Right lobe of liver (tissue), 4 donors: ENCODE results near the gene CACNB4.

Experiments used
- POLR2A ChIP-seq: fragments of 450-650 bp; IDR thresholded peaks from one replicate; pipeline ENCODE4 v1.6.1; 2017; ENCODE audit warnings: antibody characterized with exemption, mild to moderate bottlenecking
- TF ChIP-seq, protein P1 (sequence below), 4 donors: fragments of 200-600 bp in 3 of 4; fragments of 450-650 bp in 1 of 4; IDR thresholded peaks; one replicate each; pipeline versions ENCODE4 v1.5.1 to v1.8.0; 2016 to 2022; ENCODE audit warnings: antibody characterized with exemption in 4 of 4, mild to moderate bottlenecking in 2 of 4
- donor health status: DM: no; HTN: no; CAD: no.
- donor health status: DM: no; HTN: no; CAD: no.
- donor health status: DM: no; HTN: yes; CAD: no.

DNA sequence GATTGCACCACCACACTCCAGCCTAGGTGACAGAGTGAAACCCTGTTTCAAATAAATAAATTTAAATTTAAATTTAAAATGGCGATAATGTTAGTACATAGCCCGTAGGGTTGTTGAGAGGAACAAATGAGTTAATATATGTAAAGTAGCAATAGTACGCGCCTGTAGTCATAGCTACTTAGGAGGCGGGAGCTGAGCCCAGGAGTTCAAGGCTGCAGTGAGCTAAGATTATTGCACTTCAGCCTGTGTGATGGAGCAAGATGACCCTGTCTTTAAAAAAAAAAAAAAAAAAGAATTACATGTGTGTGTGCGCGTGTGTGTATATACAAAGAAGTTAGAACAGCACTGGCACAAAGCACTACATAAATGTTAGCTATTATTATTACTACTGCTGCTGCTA, 153.2 kb downstream of the CACNB4 start:
- TF ChIP-seq, protein P1, sequence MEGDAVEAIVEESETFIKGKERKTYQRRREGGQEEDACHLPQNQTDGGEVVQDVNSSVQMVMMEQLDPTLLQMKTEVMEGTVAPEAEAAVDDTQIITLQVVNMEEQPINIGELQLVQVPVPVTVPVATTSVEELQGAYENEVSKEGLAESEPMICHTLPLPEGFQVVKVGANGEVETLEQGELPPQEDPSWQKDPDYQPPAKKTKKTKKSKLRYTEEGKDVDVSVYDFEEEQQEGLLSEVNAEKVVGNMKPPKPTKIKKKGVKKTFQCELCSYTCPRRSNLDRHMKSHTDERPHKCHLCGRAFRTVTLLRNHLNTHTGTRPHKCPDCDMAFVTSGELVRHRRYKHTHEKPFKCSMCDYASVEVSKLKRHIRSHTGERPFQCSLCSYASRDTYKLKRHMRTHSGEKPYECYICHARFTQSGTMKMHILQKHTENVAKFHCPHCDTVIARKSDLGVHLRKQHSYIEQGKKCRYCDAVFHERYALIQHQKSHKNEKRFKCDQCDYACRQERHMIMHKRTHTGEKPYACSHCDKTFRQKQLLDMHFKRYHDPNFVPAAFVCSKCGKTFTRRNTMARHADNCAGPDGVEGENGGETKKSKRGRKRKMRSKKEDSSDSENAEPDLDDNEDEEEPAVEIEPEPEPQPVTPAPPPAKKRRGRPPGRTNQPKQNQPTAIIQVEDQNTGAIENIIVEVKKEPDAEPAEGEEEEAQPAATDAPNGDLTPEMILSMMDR (IDR thresholded peaks at IDR 0.05), result no peak
- TF ChIP-seq POLR2A, result no peak
